ENCODE results near the gene PC.

Gene PC

DNA sequence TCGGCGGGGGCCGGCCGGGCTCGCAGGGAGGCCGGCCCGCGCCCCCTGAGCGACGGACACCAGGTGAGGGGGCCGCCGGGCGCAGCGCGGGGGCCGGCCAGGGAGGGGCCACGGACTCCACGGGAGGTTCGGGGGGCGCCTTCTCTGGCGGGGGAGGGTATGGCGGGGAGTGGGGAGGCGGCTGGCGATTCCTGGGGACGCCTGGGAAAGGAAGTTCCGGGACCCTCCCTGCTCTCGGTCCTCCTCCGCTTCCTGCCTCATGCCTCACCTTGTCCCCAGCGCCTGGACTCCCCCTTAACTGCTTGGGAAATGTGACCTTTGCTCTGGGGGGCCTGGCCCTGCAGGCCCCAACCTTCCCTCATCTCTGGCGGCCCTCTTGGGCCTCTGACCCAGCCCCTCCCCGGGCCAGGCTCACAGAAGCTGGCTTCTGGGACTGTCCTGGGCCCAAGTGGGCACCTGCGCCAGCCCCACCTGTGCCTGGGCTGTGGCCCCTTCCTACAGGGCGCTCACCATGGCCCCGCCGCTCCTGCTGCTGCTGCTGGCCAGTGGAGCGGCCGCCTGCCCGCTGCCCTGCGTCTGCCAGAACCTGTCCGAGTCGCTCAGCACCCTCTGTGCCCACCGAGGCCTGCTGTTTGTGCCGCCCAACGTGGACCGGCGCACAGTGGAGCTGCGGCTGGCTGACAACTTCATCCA lies 100.8 kb downstream of the PC start:
- peak in 1 of 56 donors; percentile 47 for DNase-seq

DNA sequence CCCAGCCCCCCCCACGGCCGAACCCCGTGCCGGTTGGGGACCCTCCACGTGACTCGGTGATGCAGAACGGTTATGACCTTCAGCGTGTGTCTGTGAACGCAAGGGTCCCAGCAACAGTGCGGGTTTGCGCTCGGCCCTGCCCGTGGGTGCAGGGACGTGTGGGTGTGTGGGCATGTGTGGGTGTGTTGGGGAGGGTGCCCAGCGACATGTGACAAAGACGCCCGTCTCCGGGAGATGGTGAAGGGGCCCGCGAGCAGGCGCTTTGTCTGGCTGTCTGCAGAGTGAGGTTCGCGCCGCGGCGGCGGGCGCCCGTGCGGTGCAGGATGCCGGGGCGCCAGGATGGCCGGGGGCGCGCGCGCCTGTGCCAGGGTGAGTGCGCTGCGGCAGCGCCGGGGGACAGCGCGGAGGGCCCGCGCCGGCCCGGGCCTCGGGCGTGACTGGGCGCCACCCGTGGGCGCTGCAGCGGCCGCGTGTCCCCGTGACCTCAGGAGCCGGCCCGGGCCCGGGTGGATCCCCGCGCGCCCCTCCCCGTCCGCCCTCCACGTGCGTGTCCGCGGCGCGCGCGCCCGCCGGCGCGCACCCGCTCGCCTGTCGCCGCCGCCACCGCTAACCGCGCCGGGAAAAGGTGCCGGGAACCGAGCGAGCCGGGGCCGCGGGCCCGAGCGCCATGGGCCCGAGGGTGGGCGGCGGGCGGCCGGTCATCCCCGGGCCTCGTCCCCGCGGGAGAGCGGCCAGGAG lies 101.5 kb downstream of the PC start, which contains the start of gene LRFN4:
Gene LRFN4, plus strand, starts transcription at position 569 of the 738 bp plus-strand sequence. CDS start 681 bp downstream, outside the sequence.
- DNase-seq = peak in 37 of 56 donors; percentile 33 to 95 (median 69)

DNA sequence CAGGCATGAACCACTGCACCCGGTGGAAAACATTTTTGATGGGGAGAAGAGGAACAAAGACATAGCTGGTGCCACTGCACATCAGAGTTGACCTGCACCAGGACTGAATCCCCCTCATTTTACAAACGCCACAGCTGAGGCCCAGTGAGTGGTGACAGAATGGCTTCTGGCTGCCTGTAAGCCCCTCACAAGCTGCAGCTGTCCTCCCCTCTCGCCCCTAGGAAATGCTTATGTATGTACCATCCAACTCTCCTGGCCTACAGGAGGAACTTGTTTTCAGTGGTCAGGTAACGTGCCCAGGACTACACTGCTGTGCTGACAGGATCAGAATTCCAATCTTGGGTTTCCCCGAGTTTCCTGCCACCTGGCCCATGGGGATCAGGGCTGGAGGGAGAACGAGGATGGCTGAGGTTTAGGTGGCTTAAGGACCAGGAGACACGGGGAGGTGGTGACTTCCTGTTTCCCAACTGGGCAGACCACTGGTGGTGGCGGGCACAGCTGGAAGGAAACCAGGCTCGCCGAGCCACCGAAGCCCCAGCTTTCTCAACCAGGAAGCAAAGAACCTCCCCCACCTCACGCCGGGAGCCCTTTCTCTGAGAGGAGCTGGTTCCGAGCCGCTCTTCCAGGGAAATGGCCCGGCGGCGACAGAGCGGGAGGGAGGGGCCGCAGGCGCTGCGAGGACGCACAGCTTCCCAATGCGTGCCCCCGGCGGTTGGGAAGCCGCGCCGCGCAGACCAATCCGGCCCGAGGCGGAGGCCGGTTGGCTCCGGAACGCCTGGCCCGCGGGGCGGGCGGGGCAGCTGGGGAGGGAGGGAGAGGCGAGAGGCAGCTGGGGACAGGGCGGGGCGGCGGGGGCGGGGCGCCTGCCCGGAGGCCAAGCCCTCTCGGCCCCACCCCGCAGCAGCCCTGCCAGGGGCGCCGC lies 102.3 kb downstream of the PC start:
- peak in 55 of 56 donors; percentile 53 to 96 (median 87) for DNase-seq

DNA sequence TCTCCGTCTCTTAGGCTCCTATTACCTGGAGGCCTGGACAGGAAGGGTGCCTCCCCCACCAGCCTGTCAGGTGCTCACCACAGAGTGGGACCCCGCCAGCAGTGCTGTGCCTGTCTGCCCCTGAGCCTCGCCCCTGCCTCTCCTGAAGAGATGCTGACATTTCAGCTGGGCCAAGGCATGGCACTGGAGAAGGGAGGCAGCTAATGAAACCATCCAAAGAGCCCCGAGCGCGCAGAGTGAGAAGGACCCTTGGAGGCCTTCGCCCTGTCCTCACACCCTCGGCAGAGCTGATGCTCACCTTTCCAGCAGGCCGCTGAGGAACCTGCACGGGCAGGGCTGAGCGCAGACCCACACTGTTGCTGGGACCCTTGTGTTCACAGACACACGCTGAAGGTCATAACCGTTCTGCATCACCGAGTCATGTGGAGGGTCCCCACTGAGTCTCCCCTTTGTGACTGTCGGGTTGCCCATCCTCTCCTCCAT lies 103.4 kb downstream of the PC start:
- DNase-seq = no peak

DNA sequence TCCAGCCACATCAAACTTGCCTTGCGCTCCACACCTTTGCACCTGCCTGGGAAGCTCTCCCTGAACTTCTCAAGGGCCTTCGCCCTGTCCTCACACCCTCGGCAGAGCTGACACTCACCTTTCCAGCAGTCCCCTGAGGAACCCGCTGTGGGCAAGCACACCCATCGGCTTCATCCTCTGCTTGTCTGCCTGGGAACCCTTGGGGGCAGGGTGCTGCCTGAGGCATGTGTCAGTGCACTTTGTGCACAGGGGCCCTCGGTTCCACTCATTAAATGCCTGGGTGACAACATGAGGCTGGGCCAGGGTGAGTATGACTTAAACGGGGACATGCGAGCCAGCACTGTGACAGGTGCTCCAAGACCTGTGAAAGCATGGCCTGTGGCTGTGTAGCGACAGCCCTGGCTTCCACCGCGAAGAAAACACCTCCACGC lies 103.9 kb downstream of the PC start:
- DNase-seq = no peak

DNA sequence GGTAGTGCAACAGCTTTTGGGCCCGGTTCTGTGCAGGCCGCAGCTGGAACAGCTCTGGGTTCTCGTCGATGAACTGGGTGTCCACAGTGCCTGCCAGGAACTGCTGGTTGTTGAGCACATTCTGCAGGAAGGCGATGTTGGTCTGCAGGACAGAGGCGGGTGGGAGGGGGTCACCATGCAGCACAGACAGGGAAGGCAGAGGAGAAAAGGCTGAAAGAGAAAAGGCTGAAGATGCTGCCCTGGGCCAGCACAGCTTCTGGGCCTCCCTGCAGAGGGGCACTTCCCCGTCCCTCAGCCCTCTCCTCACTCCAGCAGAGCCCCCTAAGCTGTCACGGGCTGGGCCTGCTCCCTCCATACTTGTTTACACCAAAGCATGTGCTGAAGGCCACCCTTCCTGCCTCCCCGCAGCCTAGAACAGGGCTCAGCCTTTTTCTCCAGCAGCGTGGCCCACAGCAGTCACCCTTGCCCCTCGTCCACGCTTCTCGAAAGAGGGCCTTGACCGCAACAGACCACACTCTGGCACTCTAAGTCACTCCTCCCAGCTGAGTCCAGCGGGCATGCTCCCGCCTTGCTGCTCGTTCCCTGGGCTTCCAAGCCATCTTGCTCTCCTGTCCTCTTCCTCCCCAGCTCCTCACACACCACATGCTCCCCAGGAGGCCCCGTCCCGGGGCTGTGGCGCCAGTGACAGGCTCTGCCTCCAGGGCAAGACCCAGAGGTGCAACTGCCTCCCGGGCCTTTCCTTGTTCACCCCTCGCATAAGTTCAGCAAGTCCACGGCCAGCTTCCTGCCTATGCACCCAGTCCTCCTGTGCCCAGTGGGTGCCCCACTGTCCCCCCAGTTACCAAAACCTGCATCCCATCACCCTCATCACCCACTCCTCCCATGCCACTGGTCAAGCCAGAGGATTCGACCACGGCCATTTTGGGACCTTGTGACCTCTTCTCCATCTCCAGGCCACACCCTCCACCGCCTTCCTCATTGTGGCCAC lies 104.6 kb downstream of the PC start:
- no peak for DNase-seq

DNA sequence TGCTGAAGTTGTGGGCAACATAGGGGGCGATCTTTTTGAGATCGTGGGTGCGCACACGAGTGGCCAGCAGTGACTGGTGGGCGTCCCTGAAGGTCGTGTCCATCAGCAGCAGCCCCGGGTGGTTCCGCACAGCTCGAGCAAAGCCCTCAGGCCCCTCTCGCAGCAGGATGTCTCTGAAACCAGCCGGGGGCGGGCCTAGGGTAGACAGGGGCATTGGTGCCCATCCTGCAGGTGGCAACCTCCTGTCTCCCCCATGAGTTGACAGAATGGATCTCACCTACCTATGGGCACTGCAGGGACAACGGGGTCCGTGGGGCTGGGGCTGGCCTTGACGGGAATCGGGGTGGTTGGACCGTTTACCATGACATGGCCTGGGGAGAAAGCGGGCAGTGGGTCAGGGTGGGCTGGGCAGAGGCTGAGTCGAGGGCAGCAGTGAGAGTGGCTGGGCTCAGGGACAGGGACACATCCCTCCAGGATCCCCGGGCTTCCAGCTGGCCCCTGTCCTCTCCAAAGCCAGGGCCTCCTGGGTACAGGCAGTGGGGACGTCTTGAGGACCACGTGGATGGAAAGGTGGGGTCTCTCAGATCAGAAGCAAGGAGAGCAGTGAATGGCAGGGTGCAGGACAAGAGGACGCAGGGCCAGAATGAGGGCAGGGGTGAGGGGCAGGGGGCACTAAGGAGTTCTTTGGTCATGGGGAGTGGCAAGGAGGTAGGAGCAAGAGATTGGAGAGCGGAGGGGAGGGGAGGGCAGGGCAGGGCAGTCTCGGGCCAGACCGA lies 105.5 kb downstream of the PC start:
- no peak for DNase-seq

DNA sequence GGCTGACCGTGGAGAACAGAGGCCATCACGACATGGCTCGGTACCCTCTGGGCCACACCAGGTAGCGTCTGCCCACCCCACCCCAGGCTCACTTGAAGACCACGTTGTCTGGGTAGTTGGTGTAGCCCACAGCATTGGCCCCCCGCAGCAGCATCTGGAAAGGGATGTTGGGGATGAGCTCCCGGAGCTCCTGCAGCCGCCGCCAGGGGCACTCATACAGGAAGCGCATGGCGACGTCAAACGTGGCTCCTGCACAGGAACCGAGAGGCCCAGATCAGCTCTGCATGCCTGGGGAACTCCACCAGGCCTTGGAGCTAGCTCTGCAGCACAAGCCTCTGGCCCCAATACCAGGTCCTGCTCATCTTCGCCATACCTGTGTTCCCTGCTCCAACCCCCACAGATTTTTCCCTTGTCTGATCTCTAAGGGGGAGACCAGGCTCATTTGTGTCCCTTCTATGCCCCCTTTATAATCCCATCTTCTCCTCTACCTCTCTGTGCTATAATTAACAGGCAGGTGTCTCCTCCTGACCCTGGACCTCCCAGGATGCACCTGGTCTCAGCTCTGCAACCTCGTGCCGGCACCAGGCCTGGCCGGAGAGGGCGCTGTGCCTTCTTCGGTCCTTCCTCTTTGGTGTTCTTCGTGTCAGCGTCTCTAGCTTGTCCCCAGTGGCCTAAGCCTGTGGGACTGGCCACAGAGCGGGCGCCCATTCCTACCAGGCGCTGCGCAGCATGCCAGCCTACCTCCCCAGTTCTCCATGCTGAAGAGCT lies 106.3 kb downstream of the PC start:
- no peak for DNase-seq

DNA sequence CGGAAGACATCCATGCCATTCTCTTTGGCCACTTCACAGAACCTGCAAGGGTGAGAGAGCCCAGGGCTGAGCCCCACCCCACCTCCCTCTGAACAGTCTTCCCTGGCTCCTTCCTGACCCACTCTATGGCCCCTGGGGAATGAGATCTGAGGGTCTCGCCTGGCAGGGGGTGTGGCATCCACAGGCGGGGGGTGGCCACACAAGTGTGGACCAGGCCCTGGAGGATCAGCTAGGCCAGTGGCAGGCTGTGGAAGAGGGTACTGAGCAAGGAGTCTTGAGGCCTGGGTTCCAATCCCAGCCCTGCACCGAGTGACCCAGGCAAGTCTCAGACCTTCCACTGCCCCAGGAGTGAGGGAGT lies 107.0 kb downstream of the PC start:
- DNase-seq = no peak

DNA sequence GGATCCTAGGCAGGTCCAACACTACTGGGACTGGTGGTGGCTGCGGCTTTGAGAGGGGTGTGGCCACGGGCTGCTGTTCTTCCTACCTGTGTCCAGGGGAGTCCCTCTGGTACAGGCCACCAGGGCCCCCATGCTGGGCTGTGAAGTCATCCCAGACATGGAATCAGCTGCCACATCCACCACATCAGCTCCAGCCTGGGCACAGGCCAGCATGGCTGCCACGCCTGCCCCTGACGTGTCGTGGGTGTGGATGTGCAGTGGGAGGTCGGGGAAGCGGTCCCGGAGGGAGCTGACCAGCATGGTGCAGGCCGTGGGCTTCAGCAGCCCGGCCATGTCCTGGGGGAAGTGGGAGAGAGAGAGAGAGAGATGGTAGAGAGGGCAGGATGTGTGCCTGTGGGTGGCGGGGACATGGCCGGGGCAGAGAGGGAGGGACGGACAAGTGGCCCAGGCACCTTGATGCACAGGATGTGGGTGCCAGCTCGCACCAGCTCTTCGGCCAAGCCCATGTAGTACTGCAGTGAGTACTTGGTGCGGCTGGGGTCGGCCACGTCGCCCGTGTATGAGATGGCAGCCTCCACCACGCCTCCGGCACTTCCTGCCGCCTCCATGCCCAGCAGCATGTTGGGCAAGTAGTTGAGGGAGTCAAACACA lies 107.5 kb downstream of the PC start:
- DNase-seq = no peak

DNA sequence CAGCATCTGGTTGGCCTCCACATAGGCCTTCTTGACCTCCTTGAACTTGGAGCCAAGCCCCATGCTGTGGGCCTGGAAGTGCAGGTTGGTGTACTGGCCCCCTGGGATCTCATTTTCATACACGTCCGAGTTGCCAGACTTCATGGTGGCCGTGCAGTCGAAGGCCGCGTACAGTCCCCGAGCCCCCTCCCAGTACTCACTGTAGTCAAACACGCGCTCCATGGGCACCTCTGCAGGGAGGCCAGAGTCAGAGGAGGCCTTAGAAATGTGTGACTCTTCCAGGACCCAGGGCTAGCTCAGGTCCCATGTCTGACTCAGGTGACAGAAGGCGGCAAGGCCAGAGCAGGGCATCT lies 108.0 kb downstream of the PC start:
- DNase-seq = no peak

DNA sequence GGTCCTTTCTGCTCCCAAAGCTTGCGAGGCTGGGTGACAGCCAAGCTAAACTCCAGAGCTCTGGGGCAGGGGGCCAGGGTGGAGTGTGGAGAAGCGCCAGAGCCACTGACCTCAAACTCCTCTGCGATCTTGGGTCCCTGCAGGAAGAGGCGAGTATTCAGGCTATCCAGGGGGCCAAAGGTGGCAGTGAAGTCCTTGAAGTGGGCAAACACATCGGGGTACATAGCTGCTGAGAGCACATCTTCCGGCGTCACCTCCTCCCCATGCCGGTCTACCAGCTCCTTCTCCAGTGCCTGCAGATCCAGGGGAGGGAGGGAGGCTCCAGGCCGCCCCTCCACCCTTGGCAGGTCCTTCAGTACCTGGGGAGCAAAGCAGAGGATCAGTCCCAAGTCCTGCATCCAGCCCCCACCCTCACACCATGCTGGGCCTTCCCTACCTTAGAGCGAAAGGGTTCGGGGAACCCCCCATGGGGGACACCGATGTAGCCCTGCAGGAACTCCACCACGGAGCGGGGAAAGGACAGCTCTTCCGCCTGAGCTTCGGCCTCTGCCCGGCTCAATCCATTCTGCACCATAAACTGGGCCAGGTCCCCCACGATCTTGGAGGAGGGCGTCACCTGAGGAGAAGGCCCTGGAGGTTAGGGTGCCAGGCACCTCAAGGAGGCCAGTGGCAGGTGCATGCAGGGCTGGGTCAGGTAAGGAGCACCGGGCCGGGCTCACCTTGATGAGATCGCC lies 108.5 kb downstream of the PC start:
- DNase-seq = no peak

DNA sequence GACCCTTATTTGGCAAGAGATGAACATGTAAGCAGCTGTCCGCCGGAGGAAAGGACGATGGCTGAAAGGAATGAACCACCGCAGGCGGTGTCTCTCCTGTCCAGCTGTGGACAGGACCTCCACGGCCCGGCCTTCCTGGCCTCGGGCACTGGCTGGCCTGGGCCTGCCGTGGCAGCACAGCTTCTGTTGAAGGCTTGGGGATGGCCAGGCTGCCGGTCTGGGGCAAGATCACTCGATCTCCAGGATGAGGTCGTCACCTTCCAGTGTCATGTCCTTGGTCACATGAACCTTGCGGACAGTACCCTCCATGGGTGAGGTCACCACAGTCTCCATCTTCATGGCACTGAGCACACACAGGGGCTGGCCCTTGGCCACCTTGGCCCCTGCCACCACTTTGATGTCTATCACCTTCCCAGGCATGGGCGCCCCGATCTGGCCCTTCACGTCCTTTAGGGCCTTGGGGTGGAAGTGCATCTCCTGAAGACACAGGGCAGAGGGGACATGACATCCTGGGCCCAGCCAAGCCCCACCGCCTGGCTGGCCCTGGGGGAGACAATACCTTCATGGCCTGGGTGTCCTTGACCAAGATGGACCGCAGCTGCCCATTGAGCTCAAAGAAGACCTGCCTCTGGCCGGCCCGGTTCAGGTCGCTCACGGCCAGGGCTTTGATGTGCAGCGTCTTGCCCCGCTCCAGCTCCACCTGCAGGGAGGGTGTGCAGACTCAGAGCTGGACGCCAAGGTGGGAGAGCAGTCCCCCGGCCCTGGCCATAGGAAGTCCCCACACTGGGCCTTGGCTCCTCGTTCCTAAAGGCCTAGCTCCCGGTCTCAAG lies 109.3 kb downstream of the PC start:
- no peak for DNase-seq

DNA sequence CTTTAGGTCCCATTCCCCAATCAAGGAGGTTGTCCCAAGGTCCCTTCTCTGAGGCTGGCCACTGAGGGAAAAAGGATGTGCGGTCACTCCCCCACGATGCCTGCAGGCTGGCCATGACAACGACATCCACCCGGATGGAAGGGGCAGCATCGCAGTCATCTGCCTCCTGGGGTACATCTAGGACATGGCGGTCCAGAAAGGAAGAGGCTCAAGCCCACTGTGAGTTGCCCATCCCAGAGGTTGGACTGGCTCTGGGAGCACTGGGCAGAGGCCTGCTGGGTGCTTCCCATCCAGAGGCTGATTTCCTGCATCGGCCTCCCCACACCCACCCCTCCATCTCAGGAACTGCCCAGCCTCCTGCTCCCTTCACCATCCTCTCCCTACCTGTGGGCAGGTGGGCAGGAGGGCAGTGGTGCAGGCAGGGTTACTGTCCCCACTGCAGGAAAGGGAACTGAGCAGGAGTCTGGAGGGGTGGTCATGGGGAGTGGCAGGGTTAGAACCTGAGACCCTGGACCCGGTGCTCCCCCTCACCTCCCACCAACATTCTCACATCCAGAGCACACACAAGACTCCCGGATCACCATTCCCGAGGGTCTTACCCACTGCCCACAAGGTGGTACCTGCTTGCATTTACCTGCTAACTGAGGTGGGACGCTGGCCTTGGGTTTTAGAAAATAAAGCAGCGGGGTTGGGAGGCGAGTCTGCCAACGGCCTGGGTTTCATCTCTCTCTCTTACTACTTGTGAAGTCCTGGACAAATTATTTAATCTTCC lies 110.5 kb downstream of the PC start:
- DNase-seq = no peak

DNA sequence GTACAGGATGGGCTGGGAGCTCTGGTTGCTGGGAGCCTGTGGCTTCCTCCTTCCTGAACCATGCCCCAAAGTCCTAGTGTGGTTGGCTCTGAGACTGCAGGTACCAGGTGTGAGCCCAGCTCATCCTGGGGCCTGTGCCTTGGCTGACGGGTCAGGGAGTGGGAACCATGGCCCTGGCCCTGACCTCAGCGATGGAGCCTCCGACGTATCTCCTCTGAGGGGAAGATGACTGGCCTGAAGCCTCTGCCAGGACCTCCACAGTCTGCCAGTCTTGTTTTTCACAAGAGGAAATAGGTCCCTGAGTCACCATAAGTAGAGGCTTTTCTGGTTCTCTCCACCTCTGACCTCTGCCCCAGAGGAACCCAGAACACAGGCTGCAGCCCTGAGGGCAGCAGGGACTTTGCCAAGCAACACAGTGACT lies 111.5 kb downstream of the PC start:
- no peak for DNase-seq

DNA sequence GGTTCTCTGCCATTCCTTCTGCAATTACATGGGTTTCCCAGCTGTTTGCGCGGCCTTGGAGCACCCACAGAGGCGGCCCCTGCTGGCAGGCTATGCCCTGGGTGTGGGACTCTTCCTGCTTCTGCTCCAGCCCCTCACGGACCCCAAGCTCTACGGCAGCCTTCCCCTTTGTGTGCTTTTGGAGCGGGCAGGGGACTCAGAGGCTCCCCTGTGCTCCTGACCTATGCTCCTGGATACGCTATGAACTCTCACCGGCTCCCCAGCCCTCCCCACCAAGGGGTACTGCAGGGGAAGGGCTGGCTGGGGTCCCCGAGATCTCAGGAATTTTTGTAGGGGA lies 112.3 kb downstream of the PC start:
- no peak for DNase-seq
